ENCODE measurements around the gene RAB9B. TPM values are rescaled to one million over a fixed set of nuclear protein-coding genes. Genes with fewer than 3 reads are reported as not detected.
A peak's percentile ranks its signal among the peaks of the same experiment; 100 is the strongest.

The RAB9B gene
- total RNA-seq, 2 donors from 2014 or later, result 14.6 to 21.4 TPM

DNA sequence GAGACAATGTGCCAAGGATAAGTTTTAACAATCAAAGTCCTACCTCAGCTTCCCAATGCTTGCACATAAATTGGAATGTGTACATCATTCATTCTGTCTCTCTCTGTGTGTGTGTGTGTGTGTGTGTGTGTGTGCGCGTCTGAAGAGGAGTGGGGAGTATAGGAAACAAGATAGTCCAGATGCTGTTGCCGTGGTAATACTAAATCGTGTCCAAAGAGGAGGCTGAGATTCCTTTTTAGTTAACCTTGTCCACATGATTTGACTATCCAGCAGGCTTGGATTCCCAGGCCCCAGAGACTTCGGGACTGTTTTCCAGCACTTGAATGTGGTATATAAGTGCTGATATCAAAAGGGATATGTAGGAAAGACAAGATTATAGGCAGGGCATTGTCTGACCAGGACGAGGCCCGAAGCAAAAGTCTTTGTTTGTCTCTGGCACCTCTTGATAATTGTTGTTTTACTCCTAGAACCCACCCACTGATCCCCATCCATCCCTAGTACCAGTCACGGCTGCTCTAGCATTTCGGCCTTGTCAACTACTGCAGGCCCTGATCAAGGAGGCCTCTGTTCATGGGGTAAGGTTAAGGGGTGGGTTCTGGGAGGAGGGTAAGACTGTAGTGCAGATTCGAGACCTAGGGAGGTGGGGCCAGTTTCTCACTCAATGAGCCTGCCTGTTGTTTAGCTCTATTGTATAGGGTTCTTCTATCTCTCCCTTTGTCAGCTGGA lies 51.6 kb downstream of the RAB9B start:
- DNase-seq, result no peak
- intact Hi-C loops (cut with DNase I), result no loop called here
- ATAC-seq, result peak in 1 of 2 donors; percentile 14

DNA sequence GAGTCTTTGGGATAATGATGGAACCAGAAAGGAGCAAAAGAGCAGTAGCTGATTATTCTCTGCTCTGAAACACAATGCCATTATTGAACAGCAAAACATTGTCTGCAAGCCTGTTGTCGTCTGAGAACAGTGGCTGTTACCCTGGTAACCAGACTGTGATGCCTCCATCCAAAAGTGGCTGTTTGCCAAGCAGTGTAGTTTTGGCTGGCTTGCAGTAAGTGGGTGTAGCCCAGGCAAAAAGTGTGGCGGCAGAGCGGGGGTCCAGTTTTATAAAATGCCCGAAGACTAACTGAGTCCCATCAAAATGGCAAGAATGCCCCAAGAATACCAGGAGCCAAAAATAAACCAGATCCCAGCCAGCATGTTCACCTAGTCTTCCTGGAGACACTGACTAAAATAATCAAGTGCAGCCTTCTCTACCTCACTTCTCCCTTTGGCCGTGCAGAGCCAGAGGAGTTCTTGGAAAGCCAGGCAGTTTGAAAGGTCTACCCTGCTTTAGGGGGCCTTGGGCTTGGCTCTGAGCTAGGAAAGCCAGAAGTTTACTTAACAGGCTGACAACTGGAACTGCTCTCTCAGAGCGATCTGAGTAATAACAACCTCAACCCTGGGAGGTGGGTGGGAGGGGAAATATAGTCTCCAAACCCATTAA lies 52.8 kb downstream of the RAB9B start:
- intact Hi-C loops (cut with DNase I), result no loop called here
- DNase-seq, result no peak
- ATAC-seq, result peak; percentile 32 to 45

DNA sequence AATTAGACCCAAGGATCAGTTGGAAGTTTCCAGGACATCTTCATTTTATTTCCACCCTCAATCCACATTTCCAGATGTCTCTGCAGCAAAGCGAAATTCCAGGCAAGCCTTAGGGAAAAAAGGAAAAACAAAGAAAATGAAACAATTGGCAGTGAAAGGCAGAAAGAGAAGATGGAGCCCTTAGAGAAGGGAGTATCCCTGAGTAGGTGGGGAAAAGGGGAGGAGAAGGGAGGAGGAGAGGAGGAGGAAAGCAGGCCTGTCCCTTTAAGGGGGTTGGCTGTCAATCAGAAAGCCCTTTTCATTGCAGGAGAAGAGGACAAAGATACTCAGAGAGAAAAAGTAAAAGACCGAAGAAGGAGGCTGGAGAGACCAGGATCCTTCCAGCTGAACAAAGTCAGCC lies 55.5 kb downstream of the RAB9B start, which contains the start of gene PLP1:
TSS of gene PLP1 (plus strand) at position 295 of the 400 bp plus-strand sequence. CDS start 156 bp downstream, outside the sequence.
- ATAC-seq (peak in 1 of 2 donors; percentile 37), DNase-seq (no peak)
- intact Hi-C loops (cut with DNase I), result no loop called here

DNA sequence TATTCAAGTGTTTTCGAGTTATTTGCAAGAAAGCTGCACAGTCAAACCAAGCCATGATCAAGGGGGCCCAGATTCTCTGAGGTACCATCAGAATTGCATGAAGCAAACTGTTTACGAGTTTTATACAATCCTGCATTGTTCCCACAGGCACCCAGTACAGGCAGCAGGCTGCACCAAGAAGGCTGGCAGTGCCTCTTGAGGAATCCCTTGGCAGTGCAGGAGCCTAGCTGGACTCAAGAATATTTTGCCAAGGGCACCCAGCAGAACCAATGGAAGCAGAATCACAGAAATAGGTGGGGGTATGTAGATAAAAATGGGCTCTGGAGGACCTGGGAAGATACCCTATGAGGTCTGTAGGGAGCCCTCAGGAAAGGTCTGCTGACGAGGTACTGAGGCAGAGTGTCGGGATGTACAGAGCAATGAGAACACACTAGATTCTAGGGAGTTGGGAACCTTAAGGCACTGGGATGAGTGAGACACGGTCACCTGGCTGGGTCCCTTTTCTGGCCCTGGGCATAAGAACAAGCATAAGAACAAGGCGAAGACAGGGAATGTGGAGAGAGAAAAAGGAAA lies 57.9 kb downstream of the RAB9B start:
- peak; percentile 41 to 55 for ATAC-seq
- DNase-seq, result no peak
- intact Hi-C loops (cut with DNase I), result loop anchor here in 1 of 2 donors (5.0 kb wide), 1 partner anchor 242 kb away; no protein-coding TSS in a partner anchor

DNA sequence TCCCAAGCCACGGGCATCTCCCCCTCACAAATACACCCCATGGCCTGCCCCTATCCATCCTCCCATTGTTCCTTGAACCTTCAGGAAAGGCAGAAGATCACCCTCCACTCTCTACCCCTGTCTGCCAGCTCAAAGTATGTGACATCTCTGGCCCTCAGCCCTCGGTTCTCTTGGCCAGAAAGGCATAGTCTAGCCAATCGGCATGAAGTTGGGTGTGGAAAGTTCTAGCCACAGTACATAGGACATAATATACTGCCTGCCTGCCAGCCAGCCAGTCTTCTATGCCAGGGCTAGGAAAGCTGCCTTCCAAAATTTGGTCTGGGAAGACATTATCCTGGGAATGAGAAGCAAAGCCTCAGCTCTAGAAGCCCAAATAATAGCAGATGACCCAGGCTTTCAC lies 58.6 kb downstream of the RAB9B start:
- intact Hi-C loops (cut with DNase I), result loop anchor here in 1 of 2 donors (5.0 kb wide), 1 partner anchor 241 kb away; no protein-coding TSS in a partner anchor
- ATAC-seq (no peak), DNase-seq (no peak)

Other genes starting within 250 kb of the RAB9B start
- gene TCEAL4, start 246.7 kb downstream of the RAB9B start, total RNA-seq, result 10 to 100 TPM; 70.5 to 75.6 TPM
- gene TCEAL3, start 224.3 kb downstream of the RAB9B start, total RNA-seq, result 10 to 100 TPM; 25.3 to 34.6 TPM
- gene TCEAL1, start 203.3 kb downstream of the RAB9B start, total RNA-seq, result 10 to 100 TPM; 20.9 to 32.1 TPM
- gene MORF4L2, start 145.6 kb downstream of the RAB9B start, total RNA-seq, result 100 to 1,000 TPM; 191 to 248 TPM
- not detected for gene TMEM31, start 121.3 kb downstream of the RAB9B start, total RNA-seq
- 10 to 100 TPM in 1 of 2 donors, 1 to 10 TPM in 1; 7.6 to 16.0 TPM for gene PLP1, start 55.4 kb downstream of the RAB9B start, total RNA-seq
- gene TMSB15B, start 130.4 kb upstream of the RAB9B start, total RNA-seq, result 1 to 10 TPM; 1.0 to 1.9 TPM
- gene H2BW1, start 181.5 kb upstream of the RAB9B start, total RNA-seq, result not detected
- not detected for gene H2BW2, start 207.7 kb upstream of the RAB9B start, total RNA-seq
- under 1 TPM; 0.32 to 0.34 TPM for gene TMSB15C, start 244.0 kb upstream of the RAB9B start, total RNA-seq